ENCODE measurements around the gene KSR1.
"Not testable (repeated sequence)": the region's sequence is repeated elsewhere in the genome, so short reads cannot be mapped to it uniquely, and the experiment has no call there.

Gene KSR1

GRCh38 chr17:27459433-27459832, 3.2 kb downstream of the KSR1 start:
- H3K36me3 ChIP-seq (ENCODE audit: control insufficient read depth in 5 of 5, insufficient read depth in 5 of 5, low read length in 5 of 5): no peaks in the 10 kb centered on the region
- H3K9me3 ChIP-seq (ENCODE audit: control insufficient read depth in 5 of 5, low read length in 5 of 5): no peaks in the 10 kb centered on the region
- peaks cover 3 to 61% (median 52%) of the 10 kb centered on the region in 5 donors for H3K4me1 ChIP-seq (ENCODE audit: control insufficient read depth in 5 of 5, insufficient read depth in 5 of 5, low read length in 5 of 5)
- no peak overlapping the region for H3K27ac ChIP-seq (ENCODE audit: low read depth, low read length)
- H3K4me3 ChIP-seq (ENCODE audit: low read depth in 1 of 5, low read length in 5 of 5): no peak overlapping the region
- no peaks in the 10 kb centered on the region for H3K27me3 ChIP-seq (ENCODE audit: control insufficient read depth in 5 of 5, insufficient read depth in 4 of 5, low read length in 5 of 5)
- peak overlapping the region in 1 of 5 donors; percentile 11 for H3K9ac ChIP-seq (ENCODE audit: low read length in 5 of 5)

GRCh38 chr17:27460196-27460725, 4.0 kb downstream of the KSR1 start:
- Histone ChIP-seq H3K9me3 (ENCODE audit: control insufficient read depth in 5 of 5, low read length in 5 of 5) (no peaks in the 10 kb centered on the region), H3K36me3 (ENCODE audit: control insufficient read depth in 5 of 5, insufficient read depth in 5 of 5, low read length in 5 of 5) (no peaks in the 10 kb centered on the region), H3K4me3 (ENCODE audit: low read depth in 1 of 5, low read length in 5 of 5) (no peak overlapping the region), H3K27me3 (ENCODE audit: control insufficient read depth in 5 of 5, insufficient read depth in 4 of 5, low read length in 5 of 5) (no peaks in the 10 kb centered on the region), H3K27ac (ENCODE audit: low read depth, low read length) (no peak overlapping the region), H3K9ac (ENCODE audit: low read length in 5 of 5) (peak overlapping the region in 1 of 5 donors; percentile 37), H3K4me1 (ENCODE audit: control insufficient read depth in 5 of 5, insufficient read depth in 5 of 5, low read length in 5 of 5) (peaks cover 3 to 61% (median 52%) of the 10 kb centered on the region in 5 donors)

- Histone ChIP-seq H3K4me1 (ENCODE audit: control insufficient read depth in 5 of 5, insufficient read depth in 5 of 5, low read length in 5 of 5) (peaks cover 3 to 56% (median 52%) of the 10 kb centered on the region in 5 donors), H3K27me3 (ENCODE audit: control insufficient read depth in 5 of 5, insufficient read depth in 4 of 5, low read length in 5 of 5) (no peaks in the 10 kb centered on the region), H3K27ac (ENCODE audit: low read depth, low read length) (no peak overlapping the region), H3K4me3 (ENCODE audit: low read depth in 1 of 5, low read length in 5 of 5) (no peak overlapping the region), H3K36me3 (ENCODE audit: control insufficient read depth in 5 of 5, insufficient read depth in 5 of 5, low read length in 5 of 5) (no peaks in the 10 kb centered on the region), H3K9ac (ENCODE audit: low read length in 5 of 5) (no peak overlapping the region), H3K9me3 (ENCODE audit: control insufficient read depth in 5 of 5, low read length in 5 of 5) (no peaks in the 10 kb centered on the region)
Measured at GRCh38 chr17:27461192-27461859, 5.1 kb downstream of the KSR1 start.

- Histone ChIP-seq H3K36me3 (ENCODE audit: control insufficient read depth in 5 of 5, insufficient read depth in 5 of 5, low read length in 5 of 5) (no peaks in the 10 kb centered on the region), H3K9me3 (ENCODE audit: control insufficient read depth in 5 of 5, low read length in 5 of 5) (no peaks in the 10 kb centered on the region), H3K27me3 (ENCODE audit: control insufficient read depth in 5 of 5, insufficient read depth in 4 of 5, low read length in 5 of 5) (no peaks in the 10 kb centered on the region), H3K27ac (ENCODE audit: low read depth, low read length) (no peak overlapping the region), H3K4me3 (ENCODE audit: low read depth in 1 of 5, low read length in 5 of 5) (no peak overlapping the region), H3K9ac (ENCODE audit: low read length in 5 of 5) (no peak overlapping the region), H3K4me1 (ENCODE audit: control insufficient read depth in 5 of 5, insufficient read depth in 5 of 5, low read length in 5 of 5) (peaks cover 3 to 58% (median 52%) of the 10 kb centered on the region in 5 donors)
Measured at GRCh38 chr17:27462149-27462548, 5.9 kb downstream of the KSR1 start.

GRCh38 chr17:27462714-27463113, 6.5 kb downstream of the KSR1 start:
- Histone ChIP-seq H3K27me3 (ENCODE audit: control insufficient read depth in 5 of 5, insufficient read depth in 4 of 5, low read length in 5 of 5) (no peaks in the 10 kb centered on the region), H3K36me3 (ENCODE audit: control insufficient read depth in 5 of 5, insufficient read depth in 5 of 5, low read length in 5 of 5) (no peaks in the 10 kb centered on the region), H3K9ac (ENCODE audit: low read length in 5 of 5) (no peak overlapping the region), H3K27ac (ENCODE audit: low read depth, low read length) (no peak overlapping the region), H3K9me3 (ENCODE audit: control insufficient read depth in 5 of 5, low read length in 5 of 5) (no peaks in the 10 kb centered on the region), H3K4me3 (ENCODE audit: low read depth in 1 of 5, low read length in 5 of 5) (no peak overlapping the region), H3K4me1 (ENCODE audit: control insufficient read depth in 5 of 5, insufficient read depth in 5 of 5, low read length in 5 of 5) (peaks cover 3 to 57% (median 51%) of the 10 kb centered on the region in 5 donors)

- Histone ChIP-seq H3K36me3 (ENCODE audit: control insufficient read depth in 5 of 5, insufficient read depth in 5 of 5, low read length in 5 of 5) (no peaks in the 10 kb centered on the region), H3K9me3 (ENCODE audit: control insufficient read depth in 5 of 5, low read length in 5 of 5) (no peaks in the 10 kb centered on the region), H3K4me1 (ENCODE audit: control insufficient read depth in 5 of 5, insufficient read depth in 5 of 5, low read length in 5 of 5) (peaks cover 2 to 52% (median 46%) of the 10 kb centered on the region in 5 donors), H3K9ac (ENCODE audit: low read length in 5 of 5) (no peak overlapping the region), H3K4me3 (ENCODE audit: low read depth in 1 of 5, low read length in 5 of 5) (no peak overlapping the region), H3K27me3 (ENCODE audit: control insufficient read depth in 5 of 5, insufficient read depth in 4 of 5, low read length in 5 of 5) (no peaks in the 10 kb centered on the region), H3K27ac (ENCODE audit: low read depth, low read length) (no peak overlapping the region)
Measured at GRCh38 chr17:27463235-27463677, 7.0 kb downstream of the KSR1 start.

GRCh38 chr17:27464019-27464418, 7.8 kb downstream of the KSR1 start:
- not testable (repeated sequence) for H3K9ac ChIP-seq (ENCODE audit: low read length in 5 of 5); H3K9me3 ChIP-seq (ENCODE audit: control insufficient read depth in 5 of 5, low read length in 5 of 5); H3K36me3 ChIP-seq (ENCODE audit: control insufficient read depth in 5 of 5, insufficient read depth in 5 of 5, low read length in 5 of 5); H3K4me3 ChIP-seq (ENCODE audit: low read depth in 1 of 5, low read length in 5 of 5); H3K27ac ChIP-seq (ENCODE audit: low read depth, low read length); H3K27me3 ChIP-seq (ENCODE audit: control insufficient read depth in 5 of 5, insufficient read depth in 4 of 5, low read length in 5 of 5)
- peaks cover 0 to 47% (median 38%) of the 10 kb centered on the region in 5 donors for H3K4me1 ChIP-seq (ENCODE audit: control insufficient read depth in 5 of 5, insufficient read depth in 5 of 5, low read length in 5 of 5)

DNA sequence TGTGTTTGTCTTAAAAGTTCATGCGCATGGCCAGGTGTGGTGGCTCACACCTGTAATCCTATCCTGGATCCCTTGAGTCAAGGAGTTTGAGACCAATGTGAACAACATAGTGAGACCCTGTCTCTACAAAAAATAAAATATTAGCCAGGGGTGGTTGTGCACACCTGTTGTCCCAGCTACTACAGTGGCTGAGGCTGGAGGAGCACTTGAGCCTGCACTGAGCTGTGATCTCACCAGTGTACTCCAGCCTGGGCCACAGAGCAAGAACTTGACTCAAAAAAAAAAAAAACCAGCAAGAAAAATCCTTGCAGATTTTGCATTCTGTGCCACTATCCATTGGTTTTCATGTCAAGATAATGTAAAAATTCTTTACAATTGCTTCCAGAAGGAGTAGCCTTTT, 8.2 kb downstream of the KSR1 start:
- Histone ChIP-seq H3K36me3 (ENCODE audit: control insufficient read depth in 5 of 5, insufficient read depth in 5 of 5, low read length in 5 of 5) (no peaks in the 10 kb centered on the region), H3K27me3 (ENCODE audit: control insufficient read depth in 5 of 5, insufficient read depth in 4 of 5, low read length in 5 of 5) (no peaks in the 10 kb centered on the region), H3K4me1 (ENCODE audit: control insufficient read depth in 5 of 5, insufficient read depth in 5 of 5, low read length in 5 of 5) (peaks cover 4 to 48% (median 37%) of the 10 kb centered on the region in 5 donors), H3K4me3 (ENCODE audit: low read depth in 1 of 5, low read length in 5 of 5) (no peak overlapping the region), H3K9me3 (ENCODE audit: control insufficient read depth in 5 of 5, low read length in 5 of 5) (no peaks in the 10 kb centered on the region), H3K27ac (ENCODE audit: low read depth, low read length) (no peak overlapping the region), H3K9ac (ENCODE audit: low read length in 5 of 5) (no peak overlapping the region)

- not testable (repeated sequence) for H3K27ac ChIP-seq (ENCODE audit: low read depth, low read length); H3K36me3 ChIP-seq (ENCODE audit: control insufficient read depth in 5 of 5, insufficient read depth in 5 of 5, low read length in 5 of 5); H3K9ac ChIP-seq (ENCODE audit: low read length in 5 of 5); H3K9me3 ChIP-seq (ENCODE audit: control insufficient read depth in 5 of 5, low read length in 5 of 5); H3K27me3 ChIP-seq (ENCODE audit: control insufficient read depth in 5 of 5, insufficient read depth in 4 of 5, low read length in 5 of 5); H3K4me3 ChIP-seq (ENCODE audit: low read depth in 1 of 5, low read length in 5 of 5)
- H3K4me1 ChIP-seq (ENCODE audit: control insufficient read depth in 5 of 5, insufficient read depth in 5 of 5, low read length in 5 of 5): peaks cover 6 to 43% (median 31%) of the 10 kb centered on the region in 5 donors
Measured at GRCh38 chr17:27465875-27466274, 9.6 kb downstream of the KSR1 start.

GRCh38 chr17:27466376-27466742, 10.1 kb downstream of the KSR1 start:
- Histone ChIP-seq H3K4me1 (ENCODE audit: control insufficient read depth in 5 of 5, insufficient read depth in 5 of 5, low read length in 5 of 5) (peaks cover 7 to 46% (median 36%) of the 10 kb centered on the region in 5 donors), H3K4me3 (ENCODE audit: low read depth in 1 of 5, low read length in 5 of 5) (peak overlapping the region in 2 of 5 donors; percentile 1 to 29), H3K27me3 (ENCODE audit: control insufficient read depth in 5 of 5, insufficient read depth in 4 of 5, low read length in 5 of 5) (no peaks in the 10 kb centered on the region), H3K27ac (ENCODE audit: low read depth, low read length) (peak overlapping the region; percentile 17), H3K9me3 (ENCODE audit: control insufficient read depth in 5 of 5, low read length in 5 of 5) (no peaks in the 10 kb centered on the region), H3K9ac (ENCODE audit: low read length in 5 of 5) (peak overlapping the region in 2 of 5 donors; percentile 16 to 30), H3K36me3 (ENCODE audit: control insufficient read depth in 5 of 5, insufficient read depth in 5 of 5, low read length in 5 of 5) (no peaks in the 10 kb centered on the region)

Data from subcutaneous abdominal adipose tissue (tissue), 5 donors.